Caco-2 (cell line): ENCODE results near the gene PLXNA2. TPM values are rescaled to one million over a fixed set of nuclear protein-coding genes. Genes with fewer than 3 reads are reported as not detected.

ENCODE experiments used
- BruUV-seq: library from RNA; stranded (reverse); fragments of 400-500 nt; replicated peaks from 2 replicates; lab custom pipeline; 2021; lab: Mats Ljungman, UMichigan
- CTCF ChIA-PET: fragments of 300-600 bp; sonication (Branson Sonifier 250); formaldehyde crosslinking; loops from one replicate; lab custom pipeline; 2022; ENCODE audit warnings: antibody characterized with exemption; lab: Charles Lee
- POLR2A ChIA-PET: fragments of 300-600 bp; sonication (Branson Sonifier 250); formaldehyde crosslinking; loops from one replicate; lab custom pipeline; 2022; ENCODE audit warnings: antibody characterized with exemption; lab: Charles Lee
- DNase-seq, 2 experiments: peaks; one replicate each; pipeline versions ENCODE4 v3.0.0 to v3.0.0-alpha.2; 2020 to 2022
- H3K27me3 ChIP-seq: replicated peaks from 2 replicates; pipeline ENCODE4 v1.6.0; 2011; ENCODE audit warnings: low read length; ENCODE audit not compliant: control insufficient read depth, insufficient read depth
- H3K36me3 ChIP-seq: 2 replicates; pipeline ENCODE4 v1.5.1; 2011; ENCODE audit warnings: low read length; ENCODE audit not compliant: control insufficient read depth, insufficient read depth
- H3K4me1 ChIP-seq: fragments of 250-450 bp; sonication (Bioruptor Pico); 2 replicates; pipeline ENCODE4 v1.5.1; 2020; ENCODE audit warnings: mild to moderate bottlenecking
- H3K4me3 ChIP-seq: 2 replicates; pipeline ENCODE4 v1.5.1; 2011; ENCODE audit warnings: low read depth, mild to moderate bottlenecking, control low read depth, low read length
- H3K9me3 ChIP-seq: fragments of 250-450 bp; sonication (Bioruptor Pico); 2 replicates; pipeline ENCODE4 v1.5.1; 2020; ENCODE audit warnings: mild to moderate bottlenecking, moderate library complexity
- H3K27ac Mint-ChIP-seq: one replicate; pipeline ENCODE4 v1.8.0; 2022; ENCODE audit warnings: mixed read lengths; ENCODE audit not compliant: unreplicated experiment
- H3K27me3 Mint-ChIP-seq: one replicate; pipeline ENCODE4 v1.8.0; 2022; ENCODE audit warnings: mixed read lengths; ENCODE audit not compliant: insufficient read depth, unreplicated experiment
- H3K36me3 Mint-ChIP-seq: one replicate; pipeline ENCODE4 v1.8.0; 2022; ENCODE audit warnings: mild to moderate bottlenecking, mixed read lengths; ENCODE audit not compliant: insufficient read depth, unreplicated experiment
- H3K4me1 Mint-ChIP-seq: one replicate; pipeline ENCODE4 v1.8.0; 2022; ENCODE audit warnings: low read depth, mixed read lengths; ENCODE audit not compliant: unreplicated experiment
- H3K4me3 Mint-ChIP-seq: one replicate; pipeline ENCODE4 v1.8.0; 2022; ENCODE audit warnings: mild to moderate bottlenecking, moderate library complexity, mixed read lengths; ENCODE audit not compliant: unreplicated experiment
- H3K9me3 Mint-ChIP-seq: one replicate; pipeline ENCODE4 v1.8.0; 2022; ENCODE audit warnings: mixed read lengths; ENCODE audit not compliant: unreplicated experiment
- intact Hi-C: fragments of 100-400 bp; cut with micrococcal nuclease; formaldehyde crosslinking; loops from one replicate; pipeline ENCODE4 v1.10.0; 2022; ENCODE audit not compliant: unreplicated experiment
- total RNA-seq: library from RNA; stranded (reverse); gene quantifications from 2 replicates; pipeline ENCODE4 v1.2.3, GENCODE V29; 2022
- TF ChIP-seq, protein P1 (sequence below), 2 experiments: fragments of 200-600 bp in 1 of 2; IDR thresholded peaks; 1 replicate in 1 of 2; 2 replicates in 1 of 2; pipeline versions ENCODE4 v1.5.1 to v1.8.0; 2011 to 2022; ENCODE audit warnings: antibody characterized with exemption in 1 of 2, control low read depth in 1 of 2, inconsistent platforms in 1 of 2, low read depth in 1 of 2, low read length in 1 of 2, mild to moderate bottlenecking in 1 of 2, moderate library complexity in 1 of 2; ENCODE audit not compliant: insufficient read depth in 1 of 2, severe bottlenecking in 1 of 2, unreplicated experiment in 1 of 2

Gene PLXNA2
- total RNA-seq, 1 experiment from 2014 or later = 3.2 TPM

DNA sequence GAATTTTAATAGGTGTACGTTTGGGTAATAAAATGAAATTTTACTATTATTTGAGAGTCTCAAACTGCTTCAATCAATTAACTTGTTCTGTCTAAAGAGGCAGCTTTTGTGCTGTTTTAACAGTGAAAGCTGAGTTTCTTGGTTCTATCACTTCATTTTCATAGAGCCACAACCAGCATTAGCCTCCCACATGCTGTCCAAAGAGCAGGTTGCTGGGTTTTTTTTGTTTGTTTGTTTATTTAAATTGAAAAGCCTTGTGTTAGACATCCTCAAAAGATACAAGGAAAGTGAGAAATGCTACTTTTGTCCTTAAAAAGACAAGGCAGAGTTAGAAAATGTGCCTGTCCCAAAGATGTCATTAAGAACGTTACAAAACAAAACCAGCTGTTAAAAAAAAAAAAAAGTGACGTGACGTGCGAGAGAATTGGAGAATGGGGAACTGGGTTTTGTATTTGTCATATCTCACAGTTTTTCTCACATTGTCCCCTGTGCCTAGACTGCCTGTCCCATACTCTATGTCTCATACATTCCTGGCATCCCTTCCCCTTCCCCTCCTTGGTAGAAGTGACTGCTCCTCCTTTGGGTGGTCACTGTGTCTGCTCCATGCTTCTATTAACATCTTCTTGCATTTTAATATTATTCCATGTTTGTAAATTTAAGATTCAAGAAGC is 270.2 kb downstream of the PLXNA2 start:
- TF ChIP-seq, protein P1, sequence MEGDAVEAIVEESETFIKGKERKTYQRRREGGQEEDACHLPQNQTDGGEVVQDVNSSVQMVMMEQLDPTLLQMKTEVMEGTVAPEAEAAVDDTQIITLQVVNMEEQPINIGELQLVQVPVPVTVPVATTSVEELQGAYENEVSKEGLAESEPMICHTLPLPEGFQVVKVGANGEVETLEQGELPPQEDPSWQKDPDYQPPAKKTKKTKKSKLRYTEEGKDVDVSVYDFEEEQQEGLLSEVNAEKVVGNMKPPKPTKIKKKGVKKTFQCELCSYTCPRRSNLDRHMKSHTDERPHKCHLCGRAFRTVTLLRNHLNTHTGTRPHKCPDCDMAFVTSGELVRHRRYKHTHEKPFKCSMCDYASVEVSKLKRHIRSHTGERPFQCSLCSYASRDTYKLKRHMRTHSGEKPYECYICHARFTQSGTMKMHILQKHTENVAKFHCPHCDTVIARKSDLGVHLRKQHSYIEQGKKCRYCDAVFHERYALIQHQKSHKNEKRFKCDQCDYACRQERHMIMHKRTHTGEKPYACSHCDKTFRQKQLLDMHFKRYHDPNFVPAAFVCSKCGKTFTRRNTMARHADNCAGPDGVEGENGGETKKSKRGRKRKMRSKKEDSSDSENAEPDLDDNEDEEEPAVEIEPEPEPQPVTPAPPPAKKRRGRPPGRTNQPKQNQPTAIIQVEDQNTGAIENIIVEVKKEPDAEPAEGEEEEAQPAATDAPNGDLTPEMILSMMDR (IDR thresholded peaks at IDR 0.05; ENCODE audit: insufficient read depth in 1 of 2, low read depth in 1 of 2, low read length in 1 of 2, severe bottlenecking in 1 of 2, unreplicated experiment in 1 of 2) = no peak
- DNase-seq = no peak
- ChIA-PET CTCF (interaction anchor here (1.0 to 1.2 kb wide), 2 partner anchors 11 to 24 kb away, joined by 3 to 6 read pairs; no protein-coding TSS in a partner anchor), POLR2A (no interaction called here)
- Histone ChIP-seq H3K36me3 (no peaks in the 10 kb centered on the region), H3K9me3 (no peaks in the 10 kb centered on the region), H3K4me3 (no peak overlapping the region), H3K27me3 (no peaks in the 10 kb centered on the region; the same call in none of the 2 replicates), H3K4me1 (no peaks in the 10 kb centered on the region)
- H3K9me3 Mint-ChIP-seq = no peaks in the 10 kb centered on the region
- no TSS peak for BruUV-seq
- H3K27me3 Mint-ChIP-seq = peaks cover 21% of the 10 kb centered on the region
- intact Hi-C loops = no loop called here
- no peak overlapping the region for H3K27ac Mint-ChIP-seq
- no peaks in the 10 kb centered on the region for H3K36me3 Mint-ChIP-seq
- H3K4me3 Mint-ChIP-seq = no peak overlapping the region
- peaks cover 6% of the 10 kb centered on the region for H3K4me1 Mint-ChIP-seq

DNA sequence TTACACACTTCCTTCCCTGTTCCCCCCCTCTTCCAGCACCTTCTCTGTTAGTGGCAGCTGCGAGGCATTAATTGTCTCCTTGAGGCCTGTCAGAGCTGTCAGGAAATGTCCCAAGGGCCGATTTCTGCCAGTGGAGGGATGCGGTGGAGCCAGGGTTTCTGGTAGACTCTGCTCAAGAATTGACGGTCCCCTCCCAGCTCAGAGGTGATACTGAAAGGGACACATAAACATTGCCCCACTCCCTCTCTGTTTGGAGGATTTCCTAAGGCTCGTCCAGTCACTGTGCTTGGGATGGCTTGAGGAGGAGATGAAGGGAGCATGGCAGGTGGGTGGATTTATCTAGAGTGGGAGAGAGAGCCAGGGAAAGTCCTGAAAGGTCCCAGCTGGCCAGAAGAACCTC is 271.8 kb downstream of the PLXNA2 start:
- CTCF ChIA-PET = no interaction called here

More for the DNA sequence above, 271.8 kb downstream of the PLXNA2 start:
- no peak overlapping the region for H3K27ac Mint-ChIP-seq
- TF ChIP-seq, protein P1 (IDR thresholded peaks at IDR 0.05; ENCODE audit: insufficient read depth in 1 of 2, low read depth in 1 of 2, low read length in 1 of 2, severe bottlenecking in 1 of 2, unreplicated experiment in 1 of 2) = no peak
- Histone ChIP-seq H3K9me3 (no peaks in the 10 kb centered on the region), H3K27me3 (no peaks in the 10 kb centered on the region; the same call in 1 of the 2 replicates), H3K4me1 (no peaks in the 10 kb centered on the region), H3K4me3 (no peak overlapping the region), H3K36me3 (no peaks in the 10 kb centered on the region)
- no peaks in the 10 kb centered on the region for H3K36me3 Mint-ChIP-seq
- peaks cover 6% of the 10 kb centered on the region for H3K4me1 Mint-ChIP-seq
- no peak for DNase-seq
- intact Hi-C loops = no loop called here
- peaks cover 22% of the 10 kb centered on the region for H3K27me3 Mint-ChIP-seq
- POLR2A ChIA-PET = no interaction called here
- BruUV-seq = no TSS peak
- H3K9me3 Mint-ChIP-seq = no peaks in the 10 kb centered on the region
- H3K4me3 Mint-ChIP-seq = no peak overlapping the region
